Ishikawa (cell line): ENCODE measurements around the gene COL28A1.

Source experiments
- CEBPB ChIP-seq: IDR thresholded peaks from 2 replicates; pipeline ENCODE4 v1.6.1; 2012
- CREB1 ChIP-seq: IDR thresholded peaks from 2 replicates; pipeline ENCODE4 v1.6.1; 2012; ENCODE audit warnings: low read depth
- EGR1 ChIP-seq: IDR thresholded peaks from 2 replicates; pipeline ENCODE4 v1.6.1; 2012
- EP300 ChIP-seq: IDR thresholded peaks from 2 replicates; pipeline ENCODE4 v1.6.1; 2012; ENCODE audit warnings: borderline replicate concordance
- FOXM1 ChIP-seq: IDR thresholded peaks from 2 replicates; pipeline ENCODE4 v1.6.1; 2012; ENCODE audit warnings: low read depth, borderline replicate concordance
- MAX ChIP-seq: IDR thresholded peaks from 2 replicates; pipeline ENCODE4 v1.6.1; 2012
- NFIC ChIP-seq: IDR thresholded peaks from 2 replicates; pipeline ENCODE4 v1.6.1; 2012
- RAD21 ChIP-seq: IDR thresholded peaks from 2 replicates; pipeline ENCODE4 v1.6.1; 2012; ENCODE audit warnings: low read depth
- REST ChIP-seq: IDR thresholded peaks from 2 replicates; pipeline ENCODE4 v1.6.1; 2012; ENCODE audit warnings: low read depth, mild to moderate bottlenecking
- TAF1 ChIP-seq: IDR thresholded peaks from 2 replicates; pipeline ENCODE4 v1.6.1; 2012; ENCODE audit warnings: low read depth, mild to moderate bottlenecking
- TCF12 ChIP-seq: IDR thresholded peaks from 2 replicates; pipeline ENCODE4 v1.6.1; 2012; ENCODE audit warnings: low read depth
- TEAD4 ChIP-seq: IDR thresholded peaks from 2 replicates; pipeline ENCODE4 v1.6.1; 2012
- USF1 ChIP-seq: IDR thresholded peaks from 2 replicates; pipeline ENCODE4 v1.6.1; 2012
- YY1 ChIP-seq: IDR thresholded peaks from 2 replicates; pipeline ENCODE4 v1.6.1; 2012; ENCODE audit warnings: low read depth
- ZBTB7A ChIP-seq: IDR thresholded peaks from 2 replicates; pipeline ENCODE4 v1.6.1; 2012; ENCODE audit warnings: low read depth

Gene COL28A1

GRCh38 chr7:7553386-7553785 is 17.7 kb upstream of the COL28A1 start:
- TF ChIP-seq CEBPB: no peak
- TF ChIP-seq ZBTB7A: no peak
- TF ChIP-seq TAF1: no peak
- TF ChIP-seq YY1: no peak
- TF ChIP-seq CREB1: no peak
- no peak for TF ChIP-seq USF1
- TF ChIP-seq MAX: no peak
- TF ChIP-seq EP300: no peak
- TF ChIP-seq EGR1: no peak
- no peak for TF ChIP-seq NFIC
- no peak for TF ChIP-seq FOXM1
- no peak for TF ChIP-seq TEAD4
- TF ChIP-seq REST: no peak
- no peak for TF ChIP-seq TCF12

- TF ChIP-seq REST (no peak), NFIC (no peak), MAX (no peak), TAF1 (no peak), CEBPB (no peak), FOXM1 (no peak), RAD21 (no peak), TCF12 (no peak), TEAD4 (no peak)
Measured at GRCh38 chr7:7552199-7552598, 16.5 kb upstream of the COL28A1 start.

- TF ChIP-seq USF1 (no peak), FOXM1 (no peak), CREB1 (no peak), EP300 (no peak), TAF1 (no peak), ZBTB7A (no peak), REST (no peak), TCF12 (no peak), YY1 (no peak)
Measured at GRCh38 chr7:7550663-7551062, 15.0 kb upstream of the COL28A1 start.

GRCh38 chr7:7548407-7548806 is 12.7 kb upstream of the COL28A1 start:
- no peak for TF ChIP-seq MAX
- no peak for TF ChIP-seq TAF1
- no peak for TF ChIP-seq TCF12
- no peak for TF ChIP-seq FOXM1
- TF ChIP-seq EGR1: no peak
- TF ChIP-seq TEAD4: no peak
- no peak for TF ChIP-seq YY1
- no peak for TF ChIP-seq REST
- no peak for TF ChIP-seq RAD21
- no peak for TF ChIP-seq EP300
- TF ChIP-seq ZBTB7A: no peak
- TF ChIP-seq CEBPB: no peak
- no peak for TF ChIP-seq CREB1
- TF ChIP-seq NFIC: no peak
- TF ChIP-seq USF1: no peak
